ENCODE results near the gene FAM228A.

DNA sequence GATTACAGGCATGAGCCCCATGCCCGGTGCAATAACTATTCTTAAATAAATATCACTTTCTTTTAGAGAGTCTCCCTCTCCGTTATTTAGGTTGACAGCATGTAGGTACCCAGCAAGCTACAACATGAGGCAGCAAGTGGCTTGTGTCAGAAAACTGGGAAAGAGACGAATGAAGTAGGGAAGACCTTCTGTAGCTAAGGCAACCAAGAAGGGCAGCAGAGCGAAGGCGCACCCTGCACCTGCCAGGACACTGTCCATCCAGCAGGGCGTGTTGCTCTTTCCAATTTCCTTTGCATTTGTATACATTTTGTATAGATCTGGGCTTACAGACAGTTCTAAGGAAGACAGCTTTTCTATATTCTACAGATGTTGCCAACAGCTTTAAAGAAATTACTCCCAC is 48.1 kb downstream of the FAM228A start:
- TF ChIP-seq, protein P1, sequence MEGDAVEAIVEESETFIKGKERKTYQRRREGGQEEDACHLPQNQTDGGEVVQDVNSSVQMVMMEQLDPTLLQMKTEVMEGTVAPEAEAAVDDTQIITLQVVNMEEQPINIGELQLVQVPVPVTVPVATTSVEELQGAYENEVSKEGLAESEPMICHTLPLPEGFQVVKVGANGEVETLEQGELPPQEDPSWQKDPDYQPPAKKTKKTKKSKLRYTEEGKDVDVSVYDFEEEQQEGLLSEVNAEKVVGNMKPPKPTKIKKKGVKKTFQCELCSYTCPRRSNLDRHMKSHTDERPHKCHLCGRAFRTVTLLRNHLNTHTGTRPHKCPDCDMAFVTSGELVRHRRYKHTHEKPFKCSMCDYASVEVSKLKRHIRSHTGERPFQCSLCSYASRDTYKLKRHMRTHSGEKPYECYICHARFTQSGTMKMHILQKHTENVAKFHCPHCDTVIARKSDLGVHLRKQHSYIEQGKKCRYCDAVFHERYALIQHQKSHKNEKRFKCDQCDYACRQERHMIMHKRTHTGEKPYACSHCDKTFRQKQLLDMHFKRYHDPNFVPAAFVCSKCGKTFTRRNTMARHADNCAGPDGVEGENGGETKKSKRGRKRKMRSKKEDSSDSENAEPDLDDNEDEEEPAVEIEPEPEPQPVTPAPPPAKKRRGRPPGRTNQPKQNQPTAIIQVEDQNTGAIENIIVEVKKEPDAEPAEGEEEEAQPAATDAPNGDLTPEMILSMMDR (IDR thresholded peaks at IDR 0.05), result no peak
- TF ChIP-seq POLR2A (IDR thresholded peaks at IDR 0.05), result no peak
- TF ChIP-seq POLR2AphosphoS5 (IDR thresholded peaks at IDR 0.05), result no peak

Data from prostate gland (tissue), 2 donors.